Measurements from ENCODE around the gene GPR107. TPM values are rescaled to one million over a fixed set of nuclear protein-coding genes. Genes with fewer than 3 reads are reported as not detected.

The GPR107 gene
- 24.3 to 30.1 TPM (median 26.4 TPM) in 5 replicates for total RNA-seq (2022; extraction: Qiagen RNA extraction)

GRCh38 chr9:130053504-130054324 is at the start of gene GPR107:
Gene GPR107 (plus strand): TSS chr9:130053906. CDS start chr9:130053933, 27 bp downstream.

GRCh38 chr9:130042885-130043653 is 10.6 kb upstream of the GPR107 start, which contains the start of gene FNBP1:
Gene FNBP1 (minus strand): TSS chr9:130043189. CDS start chr9:130042975, 214 bp downstream.

GRCh38 chr9:130172161-130172857 is 118.6 kb downstream of the GPR107 start, which contains the start of gene NCS1:
Gene NCS1 (plus strand): TSS chr9:130172404. CDS start chr9:130172664, 260 bp downstream.

Other genes starting within 250 kb of the GPR107 start
- 58.4 to 66.1 TPM (median 61.8 TPM) in 5 replicates for gene TOR1A, start 229.8 kb upstream of the GPR107 start, total RNA-seq (2022; extraction: Qiagen RNA extraction)
- 48.3 to 52.6 TPM (median 51.2 TPM) in 5 replicates for gene C9orf78, start 218.6 kb upstream of the GPR107 start, total RNA-seq (2022; extraction: Qiagen RNA extraction)
- gene USP20, start 218.4 kb upstream of the GPR107 start, total RNA-seq (2022; extraction: Qiagen RNA extraction): 4.1 to 6.0 TPM (median 5.1 TPM) in 5 replicates
- gene FNBP1, start 10.7 kb upstream of the GPR107 start, total RNA-seq (2022; extraction: Qiagen RNA extraction): 11.4 to 13.2 TPM (median 12.7 TPM) in 5 replicates
- 33.2 to 53.3 TPM (median 48.3 TPM) in 5 replicates for gene NCS1, start 118.5 kb downstream of the GPR107 start, total RNA-seq (2022; extraction: Qiagen RNA extraction)
- gene HMCN2, start 211.9 kb downstream of the GPR107 start, total RNA-seq (2022; extraction: Qiagen RNA extraction): 0.02 to 0.12 TPM (median 0.06 TPM) in 4 of 5 replicates, not detected in the other